CD4-positive, alpha-beta T cell treated with Interleukin-6 at 100 ng/mL for 8 hours (primary cell): ENCODE measurements around the gene IARS1.

ENCODE experiments used
- DNase-seq: peaks from one replicate; pipeline ENCODE4 v3.0.0-alpha.2; 2020; ENCODE audit warnings: mixed read lengths, low spot score

Gene IARS1

DNA sequence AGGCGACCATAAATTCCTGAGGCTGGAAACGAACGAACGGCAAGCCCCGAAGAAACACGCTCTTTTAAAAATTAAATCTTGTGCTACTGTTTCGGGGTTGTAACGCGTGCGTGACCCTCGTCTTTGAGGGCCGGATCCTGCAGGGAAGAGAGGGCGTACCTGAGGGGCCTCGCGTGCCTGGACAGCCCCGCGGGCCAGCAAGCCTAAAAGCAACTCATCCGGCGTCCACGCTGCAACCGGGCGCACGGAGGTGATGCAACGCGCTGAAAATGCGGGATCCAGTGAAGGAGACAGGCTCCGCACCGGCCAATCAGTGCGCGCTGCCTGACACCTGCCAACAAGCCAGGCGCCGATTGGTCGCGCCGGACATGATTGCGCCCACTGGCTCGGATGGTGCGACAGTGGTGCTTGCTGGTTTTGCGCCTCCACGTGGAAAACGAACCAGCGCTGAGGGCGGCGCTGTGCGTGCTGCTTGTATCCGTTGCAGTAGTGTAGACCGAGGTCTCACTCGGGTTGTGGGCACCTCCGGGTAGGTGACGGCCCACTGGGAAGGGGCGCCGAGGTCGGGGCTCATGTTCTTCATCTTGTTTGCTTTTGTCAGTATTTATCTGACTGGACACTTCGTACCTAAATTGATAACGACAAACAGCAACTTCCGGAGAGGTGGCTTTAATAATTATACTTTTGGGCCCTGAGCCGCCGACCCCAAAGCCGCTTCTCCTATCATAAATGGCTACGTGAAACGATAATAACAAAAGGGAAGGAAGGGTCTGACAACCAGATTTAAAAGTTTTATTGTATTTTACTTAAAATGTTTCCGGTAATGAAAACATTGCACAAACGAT lies at the start of gene IARS1:
TSS of gene IARS1 (minus strand) at position 246 of the 845 bp plus-strand sequence. CDS start 4,278 bp downstream, outside the sequence.
- DNase-seq, result peak; percentile 98

DNA sequence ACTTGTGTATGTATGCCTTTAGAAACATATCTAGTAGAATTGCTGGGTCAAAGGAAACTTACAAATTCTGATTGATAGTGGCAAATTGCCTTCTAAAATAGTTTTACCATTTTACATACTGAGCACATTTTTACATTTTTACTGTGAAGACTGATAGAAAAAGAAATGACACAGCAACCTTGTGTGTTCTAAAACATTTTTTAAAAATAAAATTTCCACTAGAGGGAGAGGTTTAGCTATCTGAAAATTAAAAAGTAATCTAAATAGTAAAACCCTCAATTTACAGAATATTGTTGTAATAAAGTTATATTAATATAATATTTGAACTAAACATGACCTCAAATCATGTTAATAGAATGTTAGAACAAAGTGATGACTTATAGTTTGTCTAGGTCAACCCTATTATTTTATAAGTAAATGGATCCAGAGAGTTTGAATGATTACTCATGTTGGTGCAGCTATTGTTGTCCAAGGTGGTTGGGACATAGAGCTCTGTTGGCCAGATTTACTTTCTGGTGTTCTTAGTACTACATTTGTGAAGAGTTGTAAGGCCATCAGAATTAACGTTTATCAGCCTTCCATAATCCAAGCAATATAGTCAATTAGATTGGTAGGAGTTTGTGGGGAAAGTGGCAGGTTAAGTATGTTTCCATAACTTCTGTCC lies 49.5 kb upstream of the IARS1 start:
- DNase-seq, result no peak

DNA sequence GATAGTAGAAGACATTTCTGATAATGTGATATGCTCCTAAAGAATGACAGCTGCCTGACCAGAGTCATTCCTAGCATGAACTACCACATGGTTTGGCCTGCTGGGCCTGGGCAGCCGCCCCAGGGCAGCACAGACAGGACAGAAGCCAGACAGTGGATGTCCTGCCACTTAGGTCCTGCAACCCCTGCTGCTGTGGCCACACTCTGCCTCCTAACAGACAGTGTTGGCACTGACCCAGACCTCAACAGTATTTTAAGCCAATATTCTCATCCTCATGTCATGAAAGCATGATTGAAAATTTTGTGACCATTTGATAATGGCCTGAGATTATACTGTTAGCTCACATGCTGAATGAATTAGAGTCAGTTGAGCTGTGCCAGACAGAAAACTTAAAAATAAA lies 48.1 kb upstream of the IARS1 start:
- DNase-seq, result no peak

GRCh38 chr9:92333282-92333634 lies 39.8 kb upstream of the IARS1 start:
- no peak for DNase-seq

GRCh38 chr9:92332577-92333281 lies 39.2 kb upstream of the IARS1 start:
- no peak for DNase-seq

GRCh38 chr9:92328225-92328624 lies 34.7 kb upstream of the IARS1 start:
- DNase-seq, result no peak

GRCh38 chr9:92327283-92327850 lies 33.9 kb upstream of the IARS1 start:
- no peak for DNase-seq

- no peak for DNase-seq
Measured at GRCh38 chr9:92325991-92326500, 32.5 kb upstream of the IARS1 start.

DNA sequence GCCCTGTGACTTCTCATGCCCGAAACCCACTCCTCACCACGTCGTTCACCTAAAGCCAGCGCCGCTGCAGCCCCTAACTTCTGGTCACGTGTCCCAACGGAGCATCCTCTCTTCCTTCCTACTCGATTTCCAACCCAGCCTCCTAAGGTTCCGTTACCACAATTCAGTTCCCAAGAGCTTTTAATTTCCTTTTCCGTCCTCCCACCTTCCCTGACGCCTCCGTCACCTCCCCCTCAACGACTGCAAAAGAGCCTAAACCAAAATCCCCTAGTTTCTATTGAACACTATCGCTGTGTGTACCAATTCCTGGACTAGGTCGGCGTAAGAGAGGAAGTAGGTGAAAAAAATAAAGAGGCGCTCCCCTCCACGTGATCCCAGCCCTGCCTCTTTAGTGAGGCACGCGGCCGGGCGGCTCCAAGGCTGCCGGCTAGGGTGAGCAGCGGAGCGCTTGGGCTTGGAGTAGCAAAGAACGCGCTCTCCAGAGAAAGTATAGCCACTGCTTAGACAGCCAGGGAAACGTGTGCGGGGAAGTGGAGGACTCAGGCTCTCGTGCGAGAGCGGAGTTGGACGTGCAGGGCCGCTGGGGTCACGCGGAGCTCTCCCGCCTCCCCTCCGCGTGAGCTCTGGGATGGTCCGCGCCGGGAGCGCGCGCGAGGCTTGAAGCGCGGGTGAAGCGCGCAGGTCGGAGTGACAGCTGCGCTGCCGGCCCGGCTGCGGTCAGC lies 31.9 kb upstream of the IARS1 start, which contains the start of the genes CENPP and NOL8:
TSS of gene CENPP (plus strand) at position 685 of the 722 bp plus-strand sequence.
TSS of gene NOL8 (minus strand) at position 82 of the 722 bp plus-strand sequence. CDS start 1,189 bp downstream, outside the sequence.
- peak; percentile 84 for DNase-seq

DNA sequence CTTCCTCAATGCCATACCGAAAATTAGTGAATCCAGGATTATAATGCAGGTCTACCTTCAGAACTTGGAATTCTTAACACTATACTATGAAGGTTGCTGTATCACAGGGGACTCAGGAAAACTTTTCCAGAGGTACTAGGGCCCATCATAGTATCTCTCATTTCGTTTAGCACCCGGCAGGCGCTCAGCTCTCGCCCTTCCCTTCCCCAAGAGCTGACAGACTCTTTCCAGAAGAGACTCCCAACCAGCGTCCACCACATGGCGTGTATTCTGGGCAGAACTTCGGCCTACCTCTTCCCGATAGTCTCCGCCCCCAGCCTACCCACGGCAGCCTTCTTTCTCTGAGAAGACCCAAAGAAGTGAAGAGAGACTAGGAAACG lies 31.4 kb upstream of the IARS1 start:
- DNase-seq, result no peak

DNA sequence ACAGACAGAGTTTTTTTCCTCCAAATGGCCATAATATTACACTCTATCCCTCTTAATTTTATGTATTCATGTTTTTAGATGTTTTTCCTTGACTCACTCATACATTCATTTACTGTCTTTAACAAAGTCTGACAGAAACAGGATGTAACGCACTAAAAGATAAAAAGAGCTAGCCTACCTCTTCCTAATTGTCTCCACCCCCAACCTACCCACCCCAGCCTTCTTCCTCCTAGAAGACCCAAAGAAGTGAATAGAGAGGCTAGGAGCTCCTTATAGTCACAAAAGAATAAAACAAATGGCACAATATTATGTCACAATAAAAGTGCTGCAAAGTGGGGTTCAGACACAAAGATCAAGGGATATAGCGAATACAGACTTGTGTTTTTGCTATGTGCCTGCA lies 30.9 kb upstream of the IARS1 start:
- DNase-seq, result no peak

GRCh38 chr9:92315456-92315855 lies 22.0 kb upstream of the IARS1 start:
- DNase-seq, result no peak

- no peak for DNase-seq
Measured at GRCh38 chr9:92313624-92314012, 20.1 kb upstream of the IARS1 start.

- no peak for DNase-seq
Measured at GRCh38 chr9:92312887-92313623, 19.6 kb upstream of the IARS1 start.

DNA sequence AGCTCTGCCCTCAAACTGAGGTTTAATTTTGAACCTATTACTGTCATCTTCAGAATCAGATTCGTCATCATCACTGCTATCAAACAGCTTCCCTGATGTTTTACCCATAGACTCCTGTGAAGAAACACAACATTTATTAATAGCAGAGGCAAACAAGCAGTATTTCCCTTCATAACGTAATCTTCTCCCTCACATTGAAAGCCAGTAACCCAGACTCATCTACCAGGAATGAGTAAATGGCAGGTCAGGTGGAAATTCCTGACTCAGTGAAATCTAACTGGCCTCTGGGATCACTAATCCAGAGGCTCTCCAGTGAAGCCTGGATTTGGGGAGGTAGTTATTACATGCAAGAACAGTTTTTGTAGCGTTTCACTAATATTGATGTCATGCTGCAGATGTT lies 17.1 kb upstream of the IARS1 start:
- no peak for DNase-seq

GRCh38 chr9:92308893-92309292 lies 15.4 kb upstream of the IARS1 start:
- no peak for DNase-seq

DNA sequence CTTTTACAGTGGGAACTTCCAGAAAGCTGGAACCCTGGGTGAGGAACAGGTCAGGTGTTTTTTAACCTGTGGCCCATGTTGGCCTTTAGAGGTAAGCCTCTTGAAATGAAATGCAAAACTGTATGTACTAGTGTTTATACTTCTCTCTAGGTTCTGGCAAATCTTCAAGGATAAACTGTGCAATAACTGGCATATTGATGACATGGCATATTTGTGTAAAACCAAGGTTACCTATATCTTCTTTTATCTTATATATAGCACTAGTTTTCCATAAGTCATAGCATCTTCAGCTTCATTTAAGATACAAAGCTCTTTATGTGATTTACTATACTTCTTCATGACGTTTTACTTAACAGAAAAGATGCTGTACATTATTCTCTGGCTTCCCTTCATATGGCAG lies 7.4 kb upstream of the IARS1 start:
- no peak for DNase-seq

DNA sequence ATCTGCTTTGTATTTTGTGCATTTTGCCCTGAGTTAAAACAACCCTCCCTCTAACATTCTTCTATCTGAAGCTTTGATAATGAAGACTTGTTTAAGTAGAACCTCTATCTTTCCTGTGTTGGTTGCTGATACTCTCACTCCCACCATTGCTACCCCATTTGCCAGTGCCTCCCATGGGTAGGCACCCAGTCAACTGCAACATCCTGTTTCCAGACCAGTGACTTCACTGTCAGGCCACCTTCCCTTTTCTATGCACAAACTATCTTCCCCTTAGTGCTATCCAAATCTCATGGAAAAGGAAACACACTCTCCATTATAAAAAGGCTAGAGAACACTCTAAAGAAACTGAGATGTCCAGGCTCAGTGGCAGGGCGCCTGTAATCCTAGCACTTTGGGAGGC lies 5.6 kb upstream of the IARS1 start:
- DNase-seq, result no peak

DNA sequence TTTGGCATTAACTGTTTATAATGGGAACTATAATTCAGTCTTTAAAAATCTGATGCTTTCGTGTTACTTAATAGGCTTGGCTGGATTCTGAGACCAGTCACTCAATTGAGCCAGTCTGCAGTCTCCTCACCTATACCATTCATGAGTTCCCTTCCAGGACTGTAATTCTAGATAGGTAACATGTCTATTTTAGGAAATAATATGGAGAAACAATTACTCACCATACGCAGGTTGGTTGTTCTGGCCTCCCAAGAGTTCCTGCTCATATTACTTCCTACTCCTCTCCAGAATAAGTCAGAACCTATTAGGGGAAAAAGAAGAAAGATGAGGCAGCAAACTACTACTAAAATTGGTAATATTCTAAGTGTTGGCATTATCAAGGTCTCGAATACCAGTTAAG lies 4.5 kb upstream of the IARS1 start:
- no peak for DNase-seq

- DNase-seq, result no peak
Measured at GRCh38 chr9:92297611-92298010, 4.1 kb upstream of the IARS1 start.

GRCh38 chr9:92295827-92296258 lies 2.3 kb upstream of the IARS1 start:
- DNase-seq, result no peak
